ENCODE results near the gene CHCHD3.

DNA sequence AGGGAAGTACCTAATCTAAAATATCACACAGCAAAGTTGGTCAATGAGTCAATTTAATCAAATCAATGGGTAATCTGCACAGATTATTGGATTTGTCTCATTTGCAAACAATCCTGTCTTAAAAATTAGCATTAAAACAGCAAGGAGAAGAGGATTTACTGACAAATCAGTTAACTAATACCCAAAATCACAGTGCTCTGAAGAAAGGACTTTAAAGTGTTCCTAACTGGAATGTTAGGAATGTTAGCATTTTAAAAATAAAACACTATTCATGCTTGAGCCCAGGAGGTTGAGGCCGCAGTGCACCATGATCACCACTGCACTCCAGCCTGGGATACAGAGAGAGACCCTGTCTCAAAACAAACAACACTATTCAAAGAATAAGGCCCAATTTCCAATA lies 83.1 kb downstream of the CHCHD3 start:
- no peak for TF ChIP-seq POLR2A (IDR thresholded peaks at IDR 0.05)
- TF ChIP-seq, protein P1, sequence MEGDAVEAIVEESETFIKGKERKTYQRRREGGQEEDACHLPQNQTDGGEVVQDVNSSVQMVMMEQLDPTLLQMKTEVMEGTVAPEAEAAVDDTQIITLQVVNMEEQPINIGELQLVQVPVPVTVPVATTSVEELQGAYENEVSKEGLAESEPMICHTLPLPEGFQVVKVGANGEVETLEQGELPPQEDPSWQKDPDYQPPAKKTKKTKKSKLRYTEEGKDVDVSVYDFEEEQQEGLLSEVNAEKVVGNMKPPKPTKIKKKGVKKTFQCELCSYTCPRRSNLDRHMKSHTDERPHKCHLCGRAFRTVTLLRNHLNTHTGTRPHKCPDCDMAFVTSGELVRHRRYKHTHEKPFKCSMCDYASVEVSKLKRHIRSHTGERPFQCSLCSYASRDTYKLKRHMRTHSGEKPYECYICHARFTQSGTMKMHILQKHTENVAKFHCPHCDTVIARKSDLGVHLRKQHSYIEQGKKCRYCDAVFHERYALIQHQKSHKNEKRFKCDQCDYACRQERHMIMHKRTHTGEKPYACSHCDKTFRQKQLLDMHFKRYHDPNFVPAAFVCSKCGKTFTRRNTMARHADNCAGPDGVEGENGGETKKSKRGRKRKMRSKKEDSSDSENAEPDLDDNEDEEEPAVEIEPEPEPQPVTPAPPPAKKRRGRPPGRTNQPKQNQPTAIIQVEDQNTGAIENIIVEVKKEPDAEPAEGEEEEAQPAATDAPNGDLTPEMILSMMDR (IDR thresholded peaks at IDR 0.05): peak in 2 of 6 experiments; percentile 27 to 41

Data from thyroid gland (tissue), 4 donors.